Measurements from ENCODE around the gene PRUNE2. TPM values are rescaled to one million over a fixed set of nuclear protein-coding genes. Genes with fewer than 3 reads are reported as not detected.

Gene PRUNE2
- polyA plus RNA-seq, 1 donor, result 16.4 TPM

DNA sequence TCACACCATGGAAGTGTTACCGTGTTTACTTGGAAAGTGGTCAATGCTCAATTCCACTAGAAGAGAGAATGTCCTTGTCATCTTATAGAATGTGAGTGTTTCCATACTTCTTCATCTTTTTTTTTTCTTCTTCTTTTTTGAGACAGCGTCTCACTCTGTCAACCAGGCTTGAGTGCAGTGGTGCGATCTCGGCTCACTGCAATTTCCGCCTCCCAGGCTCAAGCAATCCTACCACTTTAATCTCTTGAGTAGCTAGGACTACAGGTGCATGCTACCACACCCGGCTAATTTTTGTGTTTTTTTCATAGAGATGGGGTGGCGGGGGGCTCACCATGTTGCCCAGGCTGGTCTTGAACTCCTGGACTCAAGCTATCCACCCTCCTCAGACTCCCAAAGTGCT, 278.9 kb downstream of the PRUNE2 start:
- no peak for DNase-seq

DNA sequence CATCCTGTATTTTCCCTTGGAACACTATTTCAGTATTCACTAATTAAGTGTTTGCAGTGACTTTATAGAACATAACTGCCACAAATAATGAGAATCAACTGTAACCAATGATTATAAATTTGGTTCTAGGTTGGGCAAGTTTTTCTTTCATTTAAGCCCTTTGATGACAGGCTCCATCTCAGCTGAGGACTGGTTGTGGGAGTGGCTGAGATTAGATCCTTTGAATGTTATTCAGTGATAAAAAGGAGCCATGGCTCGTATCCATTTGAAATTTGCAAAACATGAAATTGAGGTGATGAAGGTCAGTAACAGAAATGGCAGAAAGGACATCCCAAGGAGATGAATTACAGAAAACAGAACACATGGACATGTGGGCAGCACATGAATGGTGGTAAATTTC, 279.8 kb downstream of the PRUNE2 start:
- DNase-seq, result no peak

DNA sequence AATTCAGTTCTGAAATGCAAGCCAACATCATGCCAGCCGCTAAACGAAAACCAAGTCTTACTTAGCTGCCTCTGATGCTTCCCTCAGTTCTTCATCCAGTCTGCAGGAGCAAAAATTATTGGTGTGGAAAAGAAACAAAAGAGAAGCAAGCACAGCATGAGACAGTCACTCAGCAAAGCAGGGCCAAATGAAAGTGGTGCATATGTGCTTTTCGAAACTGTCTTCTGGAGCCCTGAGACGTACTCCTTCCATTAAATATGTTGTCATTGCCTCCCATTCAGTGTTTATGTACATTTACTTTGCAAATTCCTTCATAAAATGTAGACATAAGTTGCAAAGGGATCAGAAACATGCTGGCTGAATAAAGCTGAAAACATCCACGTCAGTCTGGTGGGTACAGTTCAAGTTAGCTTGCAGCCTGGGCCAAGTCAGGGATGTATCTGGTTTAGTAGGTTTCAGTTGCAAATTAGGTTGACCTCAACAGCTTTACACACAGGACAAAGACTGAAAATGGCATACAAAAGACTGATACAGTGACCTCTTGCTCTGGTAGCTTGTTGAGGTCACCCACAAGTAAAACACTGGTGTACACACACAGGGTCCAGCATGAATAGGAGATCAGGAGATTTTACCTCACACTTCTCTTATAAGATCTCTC, 281.4 kb downstream of the PRUNE2 start:
- DNase-seq, result no peak

DNA sequence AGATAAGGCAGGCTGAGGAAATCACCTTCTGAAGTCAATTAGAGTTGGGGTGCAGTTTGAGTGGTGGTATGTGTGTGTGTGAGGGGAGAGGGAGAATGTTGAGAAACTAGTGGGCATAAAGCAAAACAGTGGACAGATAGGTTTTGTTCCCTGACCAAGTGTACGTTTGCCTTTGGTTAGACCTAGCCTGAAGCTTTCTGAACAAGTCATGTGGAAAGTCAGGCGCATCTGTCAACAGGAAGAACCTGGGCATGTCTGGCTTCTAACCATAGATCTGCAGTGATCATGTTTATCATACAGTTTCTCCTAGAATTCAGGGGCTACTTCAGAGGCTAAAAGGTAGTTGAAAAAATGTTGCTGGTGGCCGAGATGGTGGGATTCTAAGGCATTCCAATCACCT, 284.9 kb downstream of the PRUNE2 start:
- no peak for DNase-seq

DNA sequence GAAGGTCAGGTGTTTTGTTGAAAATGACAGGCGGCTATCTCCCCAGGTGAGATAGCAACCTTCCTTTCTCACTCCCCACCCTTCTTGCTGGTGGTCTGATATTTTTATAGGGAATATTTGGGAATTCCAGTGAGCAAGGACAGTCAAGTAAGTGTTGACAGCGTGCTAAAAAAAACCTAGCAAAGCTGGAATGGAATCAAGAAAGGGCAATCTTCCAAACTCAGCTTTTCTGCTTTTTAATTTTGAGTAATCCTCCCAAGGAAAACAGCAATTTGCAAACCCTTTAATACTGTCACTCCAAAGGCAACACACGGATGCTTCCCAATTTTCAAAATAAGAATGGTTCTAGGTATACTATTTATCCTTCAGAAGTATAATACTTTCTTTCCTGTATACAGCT, 285.3 kb downstream of the PRUNE2 start:
- DNase-seq, result no peak

DNA sequence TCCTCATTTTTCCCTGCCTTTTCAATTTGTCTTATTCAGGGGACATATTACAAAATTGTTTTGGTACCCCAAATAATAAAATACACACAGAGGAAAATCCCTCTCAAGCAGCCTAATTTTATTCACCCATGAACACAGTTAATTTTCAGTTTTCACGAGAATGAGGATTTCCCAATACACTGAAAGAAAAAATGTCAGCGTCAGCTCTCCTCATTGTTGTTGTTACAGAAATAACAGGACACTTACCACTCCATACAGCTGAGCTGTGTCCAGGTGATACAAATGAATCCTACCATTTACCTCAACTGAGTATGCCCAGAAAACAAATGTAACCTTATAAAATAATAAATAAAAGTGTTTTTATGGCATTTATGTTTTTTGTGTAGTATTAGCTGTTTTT, 286.3 kb downstream of the PRUNE2 start:
- DNase-seq, result no peak

DNA sequence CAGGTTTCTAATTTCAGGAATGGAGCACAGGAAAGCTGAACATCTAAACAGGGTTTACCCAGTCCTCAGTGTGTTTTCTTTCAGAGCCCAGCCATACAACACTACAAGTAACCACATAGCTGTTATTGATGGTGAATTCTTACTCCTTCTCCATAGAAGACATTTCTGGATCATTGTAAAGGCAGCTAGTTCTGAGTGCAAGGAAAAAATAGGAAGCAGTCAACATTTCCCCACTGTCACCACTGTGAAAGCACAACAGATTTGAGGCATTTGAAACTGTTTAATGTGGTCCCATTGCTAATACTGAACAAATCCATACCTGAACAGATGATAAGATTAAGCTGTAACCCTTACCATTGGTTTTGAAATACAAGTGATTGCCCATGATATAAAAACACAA, 286.7 kb downstream of the PRUNE2 start:
- DNase-seq, result no peak

DNA sequence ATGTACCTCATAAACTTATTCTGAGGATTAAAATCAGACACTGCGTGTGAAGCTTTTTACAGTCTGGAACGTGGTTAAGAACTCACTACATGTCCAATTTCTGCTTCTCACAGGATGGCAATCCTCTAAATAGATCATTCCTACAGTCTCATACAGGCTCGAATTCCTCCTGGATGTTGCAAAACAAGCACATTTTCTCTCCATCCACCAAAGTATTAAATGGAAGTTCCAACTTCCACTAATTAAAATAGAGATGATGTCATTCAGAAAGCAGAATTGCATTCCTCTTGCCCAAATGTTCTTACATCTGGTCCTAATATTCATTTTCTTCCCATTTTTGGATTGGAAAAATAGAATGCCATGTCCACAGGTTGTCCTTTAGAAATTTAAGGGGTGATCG, 287.2 kb downstream of the PRUNE2 start:
- DNase-seq, result no peak

DNA sequence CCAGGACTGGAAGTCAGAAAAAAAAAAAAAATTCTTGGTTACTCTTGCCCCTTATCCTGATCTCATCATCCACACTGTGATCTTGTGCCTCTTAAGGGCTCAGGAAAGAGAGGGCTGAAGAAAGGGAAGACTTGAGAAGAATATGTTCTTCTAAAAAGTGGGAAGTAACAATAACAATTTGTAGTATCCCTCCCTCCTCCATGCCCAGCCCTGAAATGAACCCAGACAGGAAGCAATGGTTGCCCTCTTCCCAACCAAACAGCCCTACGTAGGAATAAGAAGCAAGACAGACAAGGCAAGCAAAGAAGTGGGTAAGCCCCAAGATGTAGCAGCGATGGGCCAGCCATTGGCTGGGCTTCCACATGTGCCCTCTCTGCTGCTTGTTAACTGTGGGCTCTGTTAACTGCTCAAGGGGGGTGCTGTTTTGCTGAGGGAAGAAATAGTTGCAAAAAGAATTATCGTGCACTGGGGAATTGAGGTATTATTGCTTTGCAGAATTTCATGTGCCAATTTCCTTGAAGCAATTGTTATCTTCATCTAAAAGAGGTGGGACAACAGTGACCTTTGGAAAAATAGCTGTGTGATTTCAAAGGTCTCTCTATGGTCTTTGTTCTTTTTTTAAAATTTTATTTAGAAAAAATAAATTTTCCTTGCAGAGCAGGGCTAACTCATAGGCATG, 288.3 kb downstream of the PRUNE2 start:
- no peak for DNase-seq

DNA sequence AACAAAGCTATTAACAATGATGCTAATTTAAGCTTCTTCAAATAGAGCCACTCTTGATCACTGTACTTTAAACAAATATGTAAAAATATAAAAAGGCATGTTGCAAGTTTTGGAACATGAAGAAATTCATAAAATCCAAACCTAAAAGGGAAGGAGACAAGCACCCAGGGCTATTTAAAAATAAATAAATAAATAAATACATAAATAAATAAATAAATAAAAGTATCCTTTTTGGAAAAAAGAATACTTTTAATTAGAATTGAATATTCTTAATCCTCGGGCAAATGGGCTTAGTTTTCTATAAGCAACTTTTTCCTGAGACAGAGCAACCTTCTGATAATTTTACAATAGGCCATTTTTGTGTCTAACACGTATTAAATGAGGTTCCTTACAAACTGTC, 289.1 kb downstream of the PRUNE2 start:
- no peak for DNase-seq

DNA sequence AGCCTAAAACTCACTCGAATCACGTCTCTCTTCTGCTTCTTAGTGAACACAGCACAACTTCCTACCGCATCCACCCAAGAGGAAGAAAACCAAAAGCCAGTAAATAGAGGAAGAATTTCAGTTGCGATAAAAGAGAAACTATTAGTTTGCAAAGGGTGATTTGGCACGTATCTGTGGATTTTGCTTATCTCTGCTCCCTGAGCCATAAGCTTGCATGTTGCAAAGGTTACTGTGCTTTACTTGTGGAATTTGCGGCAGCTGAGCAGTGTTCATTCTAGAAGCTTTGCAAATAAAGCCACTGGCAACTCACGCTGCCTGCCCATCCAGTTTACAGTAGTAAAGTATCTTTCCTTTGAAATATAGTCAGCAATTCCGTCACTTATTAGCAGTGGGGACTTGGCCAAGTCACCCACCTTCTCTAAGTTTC, 290.7 kb downstream of the PRUNE2 start:
- no peak for DNase-seq

DNA sequence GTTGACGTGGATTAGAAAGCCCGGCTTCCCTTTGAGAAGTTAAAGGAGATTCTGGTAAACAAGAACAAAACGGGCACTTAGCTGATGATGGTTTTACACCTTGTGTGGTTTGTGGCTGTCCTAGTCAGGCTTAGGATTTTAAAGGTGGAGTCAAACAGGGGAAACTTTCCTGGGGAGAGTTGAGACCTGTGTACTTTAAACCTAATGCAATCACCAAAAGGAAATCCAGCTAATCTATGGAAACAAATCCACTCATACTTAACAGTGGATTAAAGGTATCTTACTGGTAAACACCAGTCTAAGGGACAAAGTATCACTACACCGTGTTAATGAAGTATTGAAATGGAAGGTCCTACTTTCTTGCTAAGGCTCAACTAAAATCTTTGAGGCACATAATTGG, 291.9 kb downstream of the PRUNE2 start:
- no peak for DNase-seq

DNA sequence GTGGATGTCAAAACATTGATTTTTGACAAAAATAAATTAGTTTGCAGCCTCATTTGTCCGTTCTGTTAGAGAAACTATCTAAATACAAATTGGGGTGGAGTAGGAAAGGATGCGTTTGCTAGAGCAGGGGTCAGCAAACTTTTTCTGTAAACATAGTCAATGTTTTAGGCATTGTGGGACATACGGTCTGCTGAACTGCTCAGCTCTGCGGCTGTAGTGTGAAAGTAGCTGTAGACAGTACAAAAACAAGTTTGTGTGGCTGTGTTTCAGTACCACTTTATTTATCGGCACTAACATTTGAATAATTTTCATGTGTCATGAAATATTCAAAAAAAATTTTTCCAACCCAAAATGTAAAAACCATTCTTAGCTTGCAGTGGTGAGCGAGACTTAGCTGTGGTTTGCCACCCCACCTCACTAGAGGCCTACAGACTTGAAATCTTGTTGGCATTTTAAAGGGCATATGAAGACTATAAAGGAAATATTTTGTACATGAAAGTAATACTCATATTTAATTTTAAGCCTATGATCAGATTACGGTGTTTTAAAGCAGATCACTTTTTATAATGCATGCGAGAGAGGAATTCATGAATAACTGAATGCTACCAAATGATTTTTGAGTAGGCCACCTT, 292.6 kb downstream of the PRUNE2 start:
- DNase-seq, result no peak

DNA sequence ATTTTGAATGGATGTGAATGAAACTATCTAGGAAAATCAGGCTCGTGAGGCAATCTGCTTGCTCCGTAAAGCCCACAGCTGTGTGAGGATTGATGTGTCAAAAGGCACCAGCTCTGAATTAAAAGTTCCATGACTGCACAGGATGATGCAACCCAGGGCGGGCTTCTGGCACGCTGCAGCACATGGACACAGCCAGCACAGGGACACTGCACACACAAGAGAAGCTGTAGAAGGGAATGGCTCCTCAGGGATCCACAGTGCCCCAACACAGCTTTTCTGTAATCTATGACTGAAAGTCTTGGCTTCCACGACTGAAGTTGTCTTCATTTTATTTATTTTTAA, 295.9 kb downstream of the PRUNE2 start:
- no peak for DNase-seq

DNA sequence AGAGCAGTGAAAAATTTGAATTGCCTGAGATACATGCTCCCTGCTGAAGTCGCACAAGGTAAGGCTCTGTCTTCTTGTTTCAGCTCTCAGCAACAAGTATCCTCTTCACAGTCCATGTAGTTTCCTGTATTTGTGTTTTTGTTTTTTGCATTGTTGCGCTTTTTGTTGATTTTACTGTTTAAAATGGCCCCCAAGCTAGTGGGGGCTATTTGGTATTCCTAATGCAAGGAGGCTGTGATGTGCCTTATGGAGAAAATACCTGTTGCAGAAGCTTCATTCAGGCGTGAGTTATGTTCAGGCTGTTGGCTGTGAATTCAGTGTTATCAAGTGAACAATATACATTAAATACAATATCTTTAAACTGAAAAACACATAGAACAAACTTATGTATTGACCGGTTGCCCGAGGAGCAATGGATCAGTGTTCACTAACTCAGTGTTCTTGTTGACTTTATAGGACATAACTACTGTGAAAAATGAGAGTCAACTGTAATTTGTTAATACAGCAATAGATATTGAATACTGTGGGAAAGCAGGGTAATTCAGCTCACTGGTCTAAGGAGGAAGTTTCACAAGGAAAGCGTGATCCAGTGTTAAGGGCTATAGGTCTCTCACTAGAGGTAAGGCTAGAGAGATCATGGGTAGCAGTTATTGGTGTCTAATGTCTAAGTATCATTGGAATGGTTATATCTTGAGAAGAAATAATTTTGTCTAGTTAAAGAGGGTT, 296.5 kb downstream of the PRUNE2 start:
- no peak for DNase-seq

DNA sequence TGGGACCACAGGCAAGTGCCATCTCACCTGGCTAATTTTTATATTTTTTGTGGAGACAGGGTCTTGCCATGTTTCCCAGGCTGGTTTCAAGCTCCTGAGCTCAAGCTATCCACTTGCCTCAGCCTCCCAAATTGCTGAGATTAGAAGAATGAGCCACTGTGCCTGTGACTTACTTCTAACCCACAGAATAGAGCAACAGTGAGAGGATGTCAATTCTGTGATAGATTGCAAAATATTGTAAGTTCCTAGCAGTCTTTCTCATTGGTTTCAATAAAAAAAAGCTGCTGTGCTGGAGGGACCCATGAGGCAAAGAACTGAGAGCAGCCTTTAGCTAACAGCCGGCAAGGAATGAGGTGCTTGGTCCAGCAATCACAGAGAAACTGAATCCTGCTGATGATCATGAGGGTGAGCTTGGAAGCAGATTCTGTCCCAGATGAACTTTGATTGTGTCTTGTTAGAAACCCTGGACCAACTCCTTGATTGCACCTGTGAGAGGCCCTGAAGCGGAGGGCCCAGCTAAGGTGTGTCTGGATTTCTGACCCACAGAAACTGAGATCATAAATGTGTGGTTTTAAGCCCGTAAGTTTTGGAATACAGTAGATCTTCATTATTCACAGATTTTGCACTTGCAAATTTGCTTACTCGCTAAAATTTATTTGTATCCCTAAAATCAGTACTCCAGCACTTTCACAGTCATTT, 297.2 kb downstream of the PRUNE2 start:
- no peak for DNase-seq

DNA sequence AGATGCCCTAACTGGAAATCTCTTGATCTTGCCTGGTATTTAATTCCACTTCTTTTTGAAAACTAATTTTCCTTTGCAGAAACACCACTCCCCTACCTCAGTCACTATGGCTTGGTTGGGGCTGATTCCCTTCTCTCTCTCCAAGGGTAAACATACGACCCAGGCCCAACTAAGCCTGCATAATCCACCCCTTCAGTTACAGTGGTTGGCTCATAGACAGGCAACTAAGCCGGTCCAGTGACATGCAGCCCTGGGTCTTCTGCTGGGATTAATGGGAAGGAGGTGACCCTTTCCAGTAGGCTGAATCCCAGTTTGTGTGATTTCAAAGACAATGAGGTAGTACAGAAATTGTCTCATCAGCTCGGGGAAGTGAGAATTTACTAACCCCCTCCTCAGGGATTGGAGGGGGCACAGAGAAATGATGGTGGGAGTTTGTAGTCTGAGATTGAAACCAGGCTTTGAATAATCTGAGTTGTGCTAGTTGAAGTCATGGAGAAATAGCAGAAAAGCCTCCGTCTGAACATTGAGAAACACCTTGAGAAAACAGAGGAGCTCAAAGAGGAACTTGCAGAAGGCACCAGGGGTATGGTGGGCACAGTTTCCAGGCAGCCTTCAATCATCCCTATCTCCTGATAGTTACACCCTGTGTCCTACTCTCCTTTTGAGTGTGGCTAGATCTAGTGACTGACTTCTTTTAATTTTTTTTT, 298.0 kb downstream of the PRUNE2 start:
- DNase-seq, result no peak

DNA sequence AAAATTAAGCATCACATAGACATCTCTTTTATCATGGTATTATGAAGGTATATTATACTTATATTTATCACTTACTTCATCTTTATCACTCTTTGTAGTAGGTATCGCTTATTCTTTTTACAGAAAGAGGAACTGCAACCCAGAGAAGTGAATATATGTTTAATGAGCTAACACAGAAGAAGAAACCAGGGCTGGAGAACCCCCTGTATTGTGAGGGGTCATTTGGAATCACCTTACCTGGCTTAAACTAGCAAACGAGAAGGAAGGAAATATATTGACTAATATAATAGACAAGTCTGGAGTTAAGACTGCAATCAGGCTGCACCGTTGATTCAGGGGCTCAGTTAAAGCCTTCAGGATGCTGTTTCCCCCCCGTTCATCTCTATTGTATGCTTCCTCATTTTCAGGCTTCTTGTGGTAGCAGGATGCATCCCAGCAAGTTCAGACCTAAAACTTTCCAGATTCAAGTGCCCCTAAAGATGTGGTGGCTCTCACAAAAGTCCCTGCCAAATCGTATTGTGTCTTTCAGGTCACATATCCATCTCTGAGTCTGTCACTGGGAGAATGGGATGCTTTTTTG, 300.5 kb downstream of the PRUNE2 start:
- no peak for DNase-seq

DNA sequence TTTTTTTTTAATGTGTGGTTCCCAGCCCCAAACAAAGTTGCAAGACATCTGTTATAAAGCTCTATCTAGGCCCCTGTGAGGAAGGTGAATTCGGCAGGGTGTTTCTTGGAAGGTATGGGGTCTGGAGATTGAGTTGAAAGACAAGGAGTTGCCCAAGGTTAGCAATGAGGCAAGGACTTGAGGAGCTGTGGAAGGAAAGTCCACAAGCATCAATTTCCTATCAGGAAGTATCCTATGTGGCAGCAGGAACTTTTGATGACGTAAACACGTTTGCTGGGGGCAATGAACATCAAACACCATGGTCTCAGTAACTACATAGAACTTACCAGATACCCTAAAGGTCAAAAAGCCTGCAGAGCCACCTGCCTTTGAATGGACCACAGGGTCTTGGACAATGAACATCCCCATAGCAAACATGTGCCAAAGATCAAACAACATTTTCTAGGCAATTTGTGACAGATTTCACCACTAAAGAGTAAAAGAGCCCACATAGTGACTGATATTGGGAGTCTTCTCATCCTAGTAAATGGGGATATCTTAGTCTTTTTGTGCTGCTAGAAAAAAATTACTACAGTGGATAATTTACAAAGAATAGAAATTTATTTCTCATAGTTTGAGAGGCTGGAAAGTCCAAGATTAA, 301.9 kb downstream of the PRUNE2 start:
- DNase-seq, result no peak

DNA sequence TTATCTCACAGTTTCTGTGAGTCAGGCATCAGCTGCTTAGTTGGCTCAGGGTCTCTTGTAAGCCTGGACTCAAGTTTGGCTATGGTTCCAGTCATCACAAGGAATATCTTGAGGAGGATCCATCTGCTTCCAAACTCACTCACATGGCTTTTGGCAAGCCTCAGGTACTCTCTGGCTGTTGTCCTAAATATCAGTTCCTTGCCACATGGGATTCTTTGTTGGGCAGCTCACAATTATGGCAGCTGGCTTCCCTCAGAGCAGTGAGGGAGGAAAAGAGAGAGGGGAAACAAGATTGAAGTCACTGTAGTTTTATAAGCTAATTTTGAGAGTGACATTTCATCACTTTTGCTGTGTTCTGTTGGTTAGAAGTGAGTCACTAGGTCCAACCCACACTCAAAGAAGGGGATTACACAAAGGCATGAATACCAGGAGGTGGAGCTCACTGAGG, 302.4 kb downstream of the PRUNE2 start:
- DNase-seq, result no peak

DNA sequence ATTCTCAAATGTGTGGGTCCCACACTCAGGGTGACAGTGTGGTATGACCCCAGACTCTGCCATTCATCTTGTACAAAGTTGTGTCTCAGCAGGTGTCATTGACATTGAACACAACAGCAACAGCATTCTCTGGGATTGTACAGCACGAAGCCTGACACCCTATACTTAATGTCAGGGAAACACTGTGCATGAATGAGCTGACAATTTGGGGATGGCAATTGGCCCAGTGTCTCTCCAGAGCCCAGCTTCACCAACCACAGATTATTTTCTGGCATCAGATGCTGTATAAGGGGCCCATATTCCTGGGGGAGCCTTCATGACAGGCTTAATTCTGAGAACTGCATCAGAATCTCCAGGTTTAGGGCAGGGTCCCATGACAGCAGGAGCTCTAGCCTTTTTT, 303.7 kb downstream of the PRUNE2 start:
- DNase-seq, result no peak
